Neural progenitor cell (in vitro differentiated cells): ENCODE measurements around the gene GAL3ST3. TPM values are rescaled to one million over a fixed set of nuclear protein-coding genes. Genes with fewer than 3 reads are reported as not detected.

Experiments
- DNase-seq: peaks from one replicate; pipeline ENCODE4 v3.0.0-alpha.2; 2016; ENCODE audit warnings: low spot score
- H2AFZ ChIP-seq: fragments of 200-600 bp; sonication (generic); replicated peaks from 2 replicates; pipeline ENCODE4 v1.6.1; 2016; ENCODE audit warnings: antibody characterized with exemption
- H3F3A ChIP-seq: fragments of 200-600 bp; sonication (generic); 2 replicates; pipeline ENCODE4 v1.6.1; 2016; ENCODE audit warnings: antibody characterized with exemption, low read depth
- H3K27ac ChIP-seq: fragments of 200-600 bp; sonication (generic); 2 replicates; pipeline ENCODE4 v1.5.1; 2016; ENCODE audit warnings: mild to moderate bottlenecking
- H3K27me3 ChIP-seq: fragments of 200-600 bp; sonication (generic); 2 replicates; pipeline ENCODE4 v1.6.1; 2016; ENCODE audit warnings: mild to moderate bottlenecking, moderate library complexity
- H3K36me3 ChIP-seq: fragments of 200-600 bp; sonication (generic); 2 replicates; pipeline ENCODE4 v1.5.1; 2016
- H3K4me1 ChIP-seq: fragments of 200-600 bp; sonication (generic); 2 replicates; pipeline ENCODE4 v1.6.1; 2016; ENCODE audit warnings: mixed run types
- H3K4me2 ChIP-seq: fragments of 200-600 bp; sonication (generic); 2 replicates; pipeline ENCODE4 v1.6.1; 2016
- H3K4me3 ChIP-seq: fragments of 200-600 bp; sonication (generic); 2 replicates; pipeline ENCODE4 v1.5.1; 2016
- H3K79me2 ChIP-seq: fragments of 200-600 bp; sonication (generic); 2 replicates; pipeline ENCODE4 v1.6.1; 2016; ENCODE audit warnings: low read depth
- H3K9ac ChIP-seq: fragments of 200-600 bp; sonication (generic); 2 replicates; pipeline ENCODE4 v1.6.1; 2016
- H3K9me3 ChIP-seq: fragments of 200-600 bp; sonication (generic); 2 replicates; pipeline ENCODE4 v1.5.1; 2016; ENCODE audit warnings: low read depth
- H4K20me1 ChIP-seq: fragments of 200-600 bp; sonication (generic); 2 replicates; pipeline ENCODE4 v1.6.1; 2016; ENCODE audit warnings: low read depth
- H3K27ac Mint-ChIP-seq: 3 replicates; pipeline ENCODE4 v1.8.0; 2021; ENCODE audit warnings: mixed read lengths
- H3K27me3 Mint-ChIP-seq: 2 replicates; pipeline ENCODE4 v1.8.0; 2022; ENCODE audit warnings: low read depth, mild to moderate bottlenecking, inconsistent platforms, moderate library complexity, mixed read lengths; ENCODE audit not compliant: insufficient read depth
- H3K36me3 Mint-ChIP-seq: 3 replicates; pipeline ENCODE4 v1.8.0; 2021; ENCODE audit warnings: mixed read lengths
- H3K4me1 Mint-ChIP-seq: 3 replicates; pipeline ENCODE4 v1.8.0; 2021; ENCODE audit warnings: mixed read lengths
- H3K4me3 Mint-ChIP-seq: 3 replicates; pipeline ENCODE4 v1.8.0; 2021; ENCODE audit warnings: mild to moderate bottlenecking, moderate library complexity, mixed read lengths
- H3K9me3 Mint-ChIP-seq: 3 replicates; pipeline ENCODE4 v1.8.0; 2020; ENCODE audit warnings: mixed read lengths
- EZH2 ChIP-seq: fragments of 200-600 bp; sonication (generic); IDR thresholded peaks from 2 replicates; pipeline ENCODE4 v1.6.1; 2017; ENCODE audit warnings: antibody characterized with exemption, mild to moderate bottlenecking, moderate library complexity
- EZH2phosphoT487 ChIP-seq: fragments of 200-600 bp; sonication (generic); IDR thresholded peaks from 2 replicates; pipeline ENCODE4 v1.6.1; 2017; ENCODE audit warnings: antibody characterized with exemption
- total RNA-seq: library from RNA; depleted of rRNA; stranded (reverse); fragments of >200 nt; gene quantifications from 2 replicates; pipeline ENCODE4 v1.2.3, GENCODE V29; 2015; ENCODE audit warnings: low replicate concordance
- TF ChIP-seq, protein P1 (sequence below): fragments of 200-600 bp; sonication (generic); IDR thresholded peaks from 2 replicates; pipeline ENCODE4 v1.5.1; 2017; ENCODE audit warnings: antibody characterized with exemption, mild to moderate bottlenecking

The GAL3ST3 gene
- total RNA-seq, 1 donor from 2014 or later, result 8.5 TPM

- TF ChIP-seq, protein P1, sequence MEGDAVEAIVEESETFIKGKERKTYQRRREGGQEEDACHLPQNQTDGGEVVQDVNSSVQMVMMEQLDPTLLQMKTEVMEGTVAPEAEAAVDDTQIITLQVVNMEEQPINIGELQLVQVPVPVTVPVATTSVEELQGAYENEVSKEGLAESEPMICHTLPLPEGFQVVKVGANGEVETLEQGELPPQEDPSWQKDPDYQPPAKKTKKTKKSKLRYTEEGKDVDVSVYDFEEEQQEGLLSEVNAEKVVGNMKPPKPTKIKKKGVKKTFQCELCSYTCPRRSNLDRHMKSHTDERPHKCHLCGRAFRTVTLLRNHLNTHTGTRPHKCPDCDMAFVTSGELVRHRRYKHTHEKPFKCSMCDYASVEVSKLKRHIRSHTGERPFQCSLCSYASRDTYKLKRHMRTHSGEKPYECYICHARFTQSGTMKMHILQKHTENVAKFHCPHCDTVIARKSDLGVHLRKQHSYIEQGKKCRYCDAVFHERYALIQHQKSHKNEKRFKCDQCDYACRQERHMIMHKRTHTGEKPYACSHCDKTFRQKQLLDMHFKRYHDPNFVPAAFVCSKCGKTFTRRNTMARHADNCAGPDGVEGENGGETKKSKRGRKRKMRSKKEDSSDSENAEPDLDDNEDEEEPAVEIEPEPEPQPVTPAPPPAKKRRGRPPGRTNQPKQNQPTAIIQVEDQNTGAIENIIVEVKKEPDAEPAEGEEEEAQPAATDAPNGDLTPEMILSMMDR, result no peak
- TF ChIP-seq EZH2, result no peak
- TF ChIP-seq EZH2phosphoT487, result no peak
- no peak overlapping the region for H3K27ac Mint-ChIP-seq
- Histone ChIP-seq H2AFZ (no peak overlapping the region), H3K27ac (no peak overlapping the region), H3K36me3 (no peaks in the 10 kb centered on the region), H3K9ac (no peak overlapping the region), H3K9me3 (no peaks in the 10 kb centered on the region), H3K4me2 (no peak overlapping the region), H3F3A (no peaks in the 10 kb centered on the region), H3K27me3 (peaks cover 36% of the 10 kb centered on the region), H3K79me2 (no peaks in the 10 kb centered on the region), H4K20me1 (no peaks in the 10 kb centered on the region), H3K4me3 (no peak overlapping the region), H3K4me1 (no peaks in the 10 kb centered on the region)
- H3K27me3 Mint-ChIP-seq, result peaks cover 12% of the 10 kb centered on the region
- peaks cover under 1% of the 10 kb centered on the region for H3K4me1 Mint-ChIP-seq
- no peaks in the 10 kb centered on the region for H3K36me3 Mint-ChIP-seq
- H3K9me3 Mint-ChIP-seq, result no peaks in the 10 kb centered on the region
- no peak for DNase-seq
- no peak overlapping the region for H3K4me3 Mint-ChIP-seq
Measured at GRCh38 chr11:66012946-66013761, 35.8 kb downstream of the GAL3ST3 start.

DNA sequence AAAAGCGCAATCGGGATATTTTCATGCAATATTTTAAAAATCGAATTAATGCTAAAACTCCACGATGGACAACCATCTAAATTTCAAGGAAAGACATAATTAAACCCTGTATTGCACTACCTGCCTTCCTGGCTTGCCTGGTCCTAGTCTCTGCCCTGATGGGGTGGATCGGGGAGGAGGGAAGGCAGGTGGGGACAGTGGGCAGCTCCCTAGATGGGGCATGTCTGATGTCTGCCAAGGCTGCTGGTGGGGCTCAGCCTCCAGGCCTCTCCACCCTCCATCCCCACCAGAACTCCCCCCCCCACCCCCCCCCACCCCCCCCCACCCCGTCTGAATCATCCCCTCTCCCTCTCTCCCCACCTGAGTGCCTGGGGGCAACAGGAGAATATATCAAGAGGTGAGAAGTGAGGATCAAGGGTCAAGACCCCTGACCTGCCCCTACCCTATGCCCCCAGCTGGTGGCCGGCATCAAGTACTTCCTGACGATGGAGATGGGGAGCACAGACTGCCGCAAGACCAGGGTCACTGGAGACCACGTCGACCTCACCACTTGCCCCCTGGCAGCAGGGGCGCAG is 36.5 kb downstream of the GAL3ST3 start:
- TF ChIP-seq EZH2 (no peak), EZH2phosphoT487 (no peak)
- TF ChIP-seq, protein P1, result no peak
- Mint-ChIP-seq H3K27ac (no peak overlapping the region), H3K36me3 (no peaks in the 10 kb centered on the region), H3K4me1 (peaks cover 4% of the 10 kb centered on the region), H3K27me3 (peaks cover 14% of the 10 kb centered on the region), H3K4me3 (no peak overlapping the region), H3K9me3 (no peaks in the 10 kb centered on the region)
- Histone ChIP-seq H3K36me3 (no peaks in the 10 kb centered on the region), H3K79me2 (no peaks in the 10 kb centered on the region), H3F3A (no peaks in the 10 kb centered on the region), H3K9me3 (no peaks in the 10 kb centered on the region), H2AFZ (no peak overlapping the region), H4K20me1 (no peaks in the 10 kb centered on the region), H3K27ac (no peak overlapping the region), H3K4me3 (no peak overlapping the region), H3K9ac (no peak overlapping the region), H3K4me2 (no peak overlapping the region), H3K4me1 (peaks cover 3% of the 10 kb centered on the region), H3K27me3 (peaks cover 36% of the 10 kb centered on the region)
- no peak for DNase-seq

GRCh38 chr11:66011785-66012303 is 37.1 kb downstream of the GAL3ST3 start, which contains the start of gene CST6:
Gene CST6, plus strand, starts transcription at chr11:66012008. Its CDS starts 37 bp downstream, at chr11:66012045.
- Mint-ChIP-seq H3K4me1 (peaks cover 4% of the 10 kb centered on the region), H3K36me3 (no peaks in the 10 kb centered on the region), H3K27ac (no peak within 1 kb of the TSS), H3K9me3 (no peaks in the 10 kb centered on the region), H3K27me3 (peaks cover 14% of the 10 kb centered on the region), H3K4me3 (no peak within 1 kb of the TSS)
- H3K4me2 ChIP-seq, result peak within 1 kb of the TSS; percentile 24
- no peaks in the 10 kb centered on the region for H3K9me3 ChIP-seq
- H3K4me3 ChIP-seq, result no peak within 1 kb of the TSS
- peak; percentile 43 for DNase-seq
- no peak within 1 kb of the TSS for H3K27ac ChIP-seq
- H4K20me1 ChIP-seq, result no peaks in the 10 kb centered on the region
- no peak within 1 kb of the TSS for H2AFZ ChIP-seq
- H3F3A ChIP-seq, result no peaks in the 10 kb centered on the region
- TF ChIP-seq EZH2phosphoT487 (peak; percentile 66), EZH2 (peak; percentile 85)
- TF ChIP-seq, protein P1, result no peak
- no peaks in the 10 kb centered on the region for H3K36me3 ChIP-seq
- peaks cover 36% of the 10 kb centered on the region for H3K27me3 ChIP-seq
- no peaks in the 10 kb centered on the region for H3K79me2 ChIP-seq
- no peak within 1 kb of the TSS for H3K9ac ChIP-seq
- H3K4me1 ChIP-seq, result peaks cover 8% of the 10 kb centered on the region
